Stimulated activated CD8-positive, alpha-beta memory T cell treated with anti-CD3 and anti-CD28 coated beads, Interleukin-2, amount 100 ng/mL, for 1 hour (primary cell): ENCODE results near the gene TNS1.
"Not testable (repeated sequence)": the region's sequence is repeated elsewhere in the genome, so short reads cannot be mapped to it uniquely, and the experiment has no call there.

Experiments used
- DNase-seq, 2 donors: peaks; one replicate each; pipeline ENCODE4 v3.0.0-alpha.2; 2020; ENCODE audit warnings: low read depth in 2 of 2

TNS1 gene

GRCh38 chr2:217798743-217799562, 203.8 kb downstream of the TNS1 start:
- no peak for DNase-seq

GRCh38 chr2:217798191-217798590, 204.6 kb downstream of the TNS1 start:
- DNase-seq = no peak

GRCh38 chr2:217797661-217798069, 205.1 kb downstream of the TNS1 start:
- DNase-seq = no peak

- no peak for DNase-seq
These were observed 205.6 kb downstream of the TNS1 start for GRCh38 chr2:217797165-217797564.

GRCh38 chr2:217795706-217796465, 206.9 kb downstream of the TNS1 start:
- no peak for DNase-seq

- no peak for DNase-seq
These were observed 207.7 kb downstream of the TNS1 start for GRCh38 chr2:217795067-217795466.

GRCh38 chr2:217794133-217794986, 208.4 kb downstream of the TNS1 start:
- DNase-seq = no peak

GRCh38 chr2:217793566-217794132, 209.1 kb downstream of the TNS1 start:
- no peak for DNase-seq

- no peak for DNase-seq
These were observed 209.9 kb downstream of the TNS1 start for GRCh38 chr2:217792626-217793527.

- no peak for DNase-seq
These were observed 211.2 kb downstream of the TNS1 start for GRCh38 chr2:217791551-217791950.

GRCh38 chr2:217790681-217791392, 212.0 kb downstream of the TNS1 start:
- DNase-seq = no peak

- DNase-seq = no peak
These were observed 212.6 kb downstream of the TNS1 start for GRCh38 chr2:217790195-217790594.

GRCh38 chr2:217789736-217790181, 213.0 kb downstream of the TNS1 start:
- DNase-seq = no peak

GRCh38 chr2:217789003-217789735, 213.6 kb downstream of the TNS1 start:
- DNase-seq = peak; percentile 41 to 48

- no peak for DNase-seq
These were observed 214.2 kb downstream of the TNS1 start for GRCh38 chr2:217788669-217789002.

GRCh38 chr2:217787160-217787877, 215.5 kb downstream of the TNS1 start:
- no peak for DNase-seq

GRCh38 chr2:217786560-217786959, 216.2 kb downstream of the TNS1 start:
- not testable (repeated sequence) for DNase-seq

GRCh38 chr2:217785544-217786045, 217.2 kb downstream of the TNS1 start:
- DNase-seq = peak; percentile 49 to 54
